Activated naive CD4-positive, alpha-beta T cell treated with anti-CD3 and anti-CD28 coated beads, Interleukin-2, amount 50 U/mL, for 24 hours (primary cell): ENCODE measurements around the gene MYLIP.
A peak's percentile ranks its signal among the peaks of the same experiment; 100 is the strongest.

ENCODE experiments used
- H3K27ac Mint-ChIP-seq: one replicate; pipeline ENCODE4 v1.8.0; 2021; ENCODE audit warnings: mild to moderate bottlenecking, mixed read lengths
- H3K27me3 Mint-ChIP-seq: one replicate; pipeline ENCODE4 v1.8.0; 2021; ENCODE audit warnings: mixed read lengths
- H3K36me3 Mint-ChIP-seq: one replicate; pipeline ENCODE4 v1.8.0; 2021; ENCODE audit warnings: mixed read lengths
- H3K4me1 Mint-ChIP-seq: one replicate; pipeline ENCODE4 v1.8.0; 2021; ENCODE audit warnings: mixed read lengths
- H3K4me3 Mint-ChIP-seq: one replicate; pipeline ENCODE4 v1.8.0; 2021; ENCODE audit warnings: mild to moderate bottlenecking, mixed read lengths
- H3K9me3 Mint-ChIP-seq: one replicate; pipeline ENCODE4 v1.8.0; 2021; ENCODE audit warnings: mixed read lengths

MYLIP gene

GRCh38 chr6:16187176-16187575, 58.3 kb downstream of the MYLIP start:
- Mint-ChIP-seq H3K4me3 (no peak overlapping the region), H3K27ac (no peak overlapping the region), H3K4me1 (peaks cover 12% of the 10 kb centered on the region), H3K9me3 (no peaks in the 10 kb centered on the region), H3K27me3 (peaks cover 2% of the 10 kb centered on the region), H3K36me3 (no peaks in the 10 kb centered on the region)

GRCh38 chr6:16190214-16190613, 61.3 kb downstream of the MYLIP start:
- no peaks in the 10 kb centered on the region for H3K9me3 Mint-ChIP-seq
- no peaks in the 10 kb centered on the region for H3K36me3 Mint-ChIP-seq
- peaks cover 7% of the 10 kb centered on the region for H3K27me3 Mint-ChIP-seq
- no peak overlapping the region for H3K4me3 Mint-ChIP-seq
- no peak overlapping the region for H3K27ac Mint-ChIP-seq
- no peaks in the 10 kb centered on the region for H3K4me1 Mint-ChIP-seq

- no peak overlapping the region for H3K4me3 Mint-ChIP-seq
- H3K4me1 Mint-ChIP-seq: no peaks in the 10 kb centered on the region
- no peaks in the 10 kb centered on the region for H3K9me3 Mint-ChIP-seq
- peaks cover 9% of the 10 kb centered on the region for H3K27me3 Mint-ChIP-seq
- no peaks in the 10 kb centered on the region for H3K36me3 Mint-ChIP-seq
- H3K27ac Mint-ChIP-seq: peak overlapping the region; percentile 19
These were observed 67.5 kb downstream of the MYLIP start for GRCh38 chr6:16196260-16196983.

GRCh38 chr6:16196984-16197546, 68.2 kb downstream of the MYLIP start:
- Mint-ChIP-seq H3K27ac (no peak overlapping the region), H3K4me3 (no peak overlapping the region), H3K4me1 (no peaks in the 10 kb centered on the region), H3K36me3 (no peaks in the 10 kb centered on the region), H3K27me3 (peaks cover 9% of the 10 kb centered on the region), H3K9me3 (no peaks in the 10 kb centered on the region)
